Gastroesophageal sphincter (tissue), 4 donors: Measurements from ENCODE around the gene NFE2. TPM values are rescaled to one million over a fixed set of nuclear protein-coding genes. Genes with fewer than 3 reads are reported as not detected.

Source experiments
- ATAC-seq: fragments of 150-250 bp; one replicate; pipeline ENCODE4 v1.9.1; 2016; ENCODE audit warnings: mild to moderate bottlenecking, moderate library complexity
- H3K27ac ChIP-seq, 4 donors: fragments of 200-600 bp; sonication (generic) in 3 of 4; 1 replicate in 3 of 4; 2 replicates in 1 of 4; pipeline ENCODE4 v1.5.1; 2016 to 2019
- H3K27me3 ChIP-seq: fragments of 200-600 bp; sonication (generic); one replicate; pipeline ENCODE4 v1.5.1; 2019
- H3K36me3 ChIP-seq, 2 donors: fragments of 200-600 bp; sonication (generic); one replicate each; pipeline ENCODE4 v1.5.1; 2019; ENCODE audit warnings: control low read depth in 1 of 2
- H3K4me1 ChIP-seq, 3 donors: fragments of 200-600 bp; sonication (generic); 1 replicate in 2 of 3; 2 replicates in 1 of 3; pipeline ENCODE4 v1.5.1; 2016 to 2019; ENCODE audit warnings: control low read depth in 2 of 3
- H3K4me3 ChIP-seq, 2 donors: fragments of 200-600 bp; sonication (generic); one replicate each; pipeline ENCODE4 v1.5.1; 2019; ENCODE audit warnings: mild to moderate bottlenecking in 1 of 2, moderate library complexity in 1 of 2
- H3K9me3 ChIP-seq, 3 donors: fragments of 200-600 bp; sonication (generic); one replicate each; pipeline ENCODE4 v1.5.1; 2017 to 2019; ENCODE audit warnings: control low read depth in 2 of 3
- CTCF ChIP-seq, 4 experiments: fragments of 200-600 bp in 2 of 4; fragments of 450-650 bp in 2 of 4; sonication (generic) in 1 of 4; IDR thresholded peaks; one replicate each; pipeline ENCODE4 v1.5.1; 2017 to 2019; ENCODE audit warnings: antibody characterized with exemption in 4 of 4, mild to moderate bottlenecking in 2 of 4, moderate library complexity in 2 of 4
- EP300 ChIP-seq: sonication (generic); formaldehyde crosslinking; IDR thresholded peaks from one replicate; pipeline ENCODE4 v1.6.1; 2017; ENCODE audit warnings: antibody characterized with exemption, mild to moderate bottlenecking
- POLR2A ChIP-seq, 2 donors: fragments of 450-650 bp; IDR thresholded peaks; one replicate each; pipeline ENCODE4 v1.6.1; 2017; ENCODE audit warnings: antibody characterized with exemption in 2 of 2, mild to moderate bottlenecking in 2 of 2, moderate library complexity in 1 of 2
- POLR2AphosphoS5 ChIP-seq: sonication (generic); formaldehyde crosslinking; IDR thresholded peaks from one replicate; pipeline ENCODE4 v1.6.1; 2017; ENCODE audit warnings: antibody characterized with exemption
- WGBS, 2 donors: methylation state at CpG; one replicate each; pipeline ENCODE4 v1.1.5; 2018; ENCODE audit warnings: low coverage in 1 of 2; 5-methylcytosine and 5-hydroxymethylcytosine counted together
- small RNA-seq, 4 donors: library from RNA; depleted of rRNA; stranded (forward); fragments of <200 nt; gene quantifications; one replicate each; pipeline ENCODE3, GENCODE V24; 2016
- total RNA-seq, 4 donors: library from RNA; depleted of rRNA; stranded (reverse); fragments of >200 nt; gene quantifications; one replicate each; pipeline ENCODE4 v1.1.0, GENCODE V29; 2016

The NFE2 gene
- total RNA-seq, 4 donors from 2014 or later, result 0.37 to 1.6 (median 0.77) TPM; not detected in 1

- no peak for ATAC-seq
- no peak overlapping the region for H3K4me3 ChIP-seq
- WGBS, 2 donors, result 89% methylated on average over 4 of the region's 4 CpGs; no CpG with 5 or more reads in 1 of the 2 donors
- H3K27me3 ChIP-seq, result no peaks in the 10 kb centered on the region
- peaks cover 0 to 78% of the 10 kb centered on the region in 2 donors for H3K36me3 ChIP-seq
- peaks cover 0 to 56% (median 0%) of the 10 kb centered on the region in 3 donors for H3K4me1 ChIP-seq
- no peaks in the 10 kb centered on the region for H3K9me3 ChIP-seq
- no peak for TF ChIP-seq CTCF (IDR thresholded peaks at IDR 0.05)
- no peak for TF ChIP-seq POLR2A (IDR thresholded peaks at IDR 0.05)
- TF ChIP-seq POLR2AphosphoS5, result no peak
- no peak for TF ChIP-seq EP300
- no peak overlapping the region for H3K27ac ChIP-seq
Measured at GRCh38 chr12:54253240-54253639, 47.6 kb downstream of the NFE2 start.

GRCh38 chr12:54251667-54252284 is 49.0 kb downstream of the NFE2 start:
- no peak for ATAC-seq
- Histone ChIP-seq H3K4me3 (no peak overlapping the region), H3K36me3 (peaks cover 0 to 81% of the 10 kb centered on the region in 2 donors), H3K4me1 (peaks cover 0 to 44% (median 0%) of the 10 kb centered on the region in 3 donors), H3K27ac (peak overlapping the region in 1 of 4 donors; percentile 35), H3K27me3 (no peaks in the 10 kb centered on the region), H3K9me3 (no peaks in the 10 kb centered on the region)
- 78 to 85% methylated on average over 1 of the region's 1 CpG for WGBS, 2 donors
- TF ChIP-seq CTCF (IDR thresholded peaks at IDR 0.05) (peak; percentile 52 to 70 (median 63)), POLR2AphosphoS5 (no peak), EP300 (no peak), POLR2A (IDR thresholded peaks at IDR 0.05) (no peak)

DNA sequence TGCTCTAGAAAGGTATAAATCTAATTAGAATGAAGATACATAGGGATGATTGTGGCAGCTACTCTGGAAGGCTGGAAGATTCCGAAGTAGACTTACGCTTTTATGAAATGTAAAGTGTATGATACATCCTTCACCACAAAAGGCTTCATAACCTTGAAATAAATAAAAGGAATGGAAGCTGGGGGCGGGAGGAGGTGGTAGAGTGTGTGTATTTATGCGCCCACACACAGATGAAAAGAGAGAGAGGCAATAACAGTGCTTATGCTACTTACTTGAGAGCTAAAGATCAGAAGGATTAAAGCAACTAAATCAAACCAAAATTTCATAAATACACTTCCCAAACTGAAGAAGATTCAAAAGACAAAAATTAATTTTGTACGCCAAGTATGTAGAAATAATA is 51.3 kb downstream of the NFE2 start:
- Histone ChIP-seq H3K4me1 (peaks cover 0 to 36% (median 0%) of the 10 kb centered on the region in 3 donors), H3K4me3 (no peak overlapping the region), H3K27ac (peak overlapping the region in 1 of 4 donors; percentile 48), H3K36me3 (peaks cover 0 to 79% of the 10 kb centered on the region in 2 donors), H3K9me3 (no peaks in the 10 kb centered on the region), H3K27me3 (no peaks in the 10 kb centered on the region)
- 92% methylated on average over 2 to 5 of the region's 5 CpGs for WGBS, 2 donors
- no peak for ATAC-seq
- TF ChIP-seq EP300, result no peak
- no peak for TF ChIP-seq POLR2AphosphoS5
- no peak for TF ChIP-seq CTCF (IDR thresholded peaks at IDR 0.05)
- no peak for TF ChIP-seq POLR2A (IDR thresholded peaks at IDR 0.05)

- ATAC-seq, result no peak
- Histone ChIP-seq H3K27me3 (no peaks in the 10 kb centered on the region), H3K9me3 (no peaks in the 10 kb centered on the region), H3K4me1 (peaks cover 0 to 22% (median 0%) of the 10 kb centered on the region in 3 donors), H3K36me3 (peaks cover 0 to 93% of the 10 kb centered on the region in 2 donors), H3K4me3 (no peak overlapping the region), H3K27ac (no peak overlapping the region)
- TF ChIP-seq POLR2AphosphoS5, result no peak
- TF ChIP-seq EP300, result no peak
- no peak for TF ChIP-seq POLR2A (IDR thresholded peaks at IDR 0.05)
- no peak for TF ChIP-seq CTCF (IDR thresholded peaks at IDR 0.05)
- 61 to 67% methylated on average over 3 to 6 of the region's 6 CpGs for WGBS, 2 donors
Measured at GRCh38 chr12:54246011-54246641, 54.7 kb downstream of the NFE2 start.

Small RNAs within 50 kb of the gene (small RNA-seq; reads per million reads assigned to genes)
- gene MIR148B, result 19.8 to 55.9 (median 34.1) reads per million in 4 donors
- gene RN7SL390P, result 0 reads per million in 4 donors
- gene RN7SL744P, result 0 reads per million in 4 donors
- gene RNU6-950P, result 0 reads per million in 4 donors

Other genes with a start within 250 kb of the NFE2 start
- 1 to 10 TPM in 3 of 4 donors, under 1 TPM in 1; 0.69 to 5.7 (median 2.7) TPM for gene HOXC4, start 247.2 kb downstream of the NFE2 start, total RNA-seq
- 10 to 100 TPM; 25.3 to 35.8 (median 31.9) TPM for gene SMUG1, start 112.0 kb downstream of the NFE2 start, total RNA-seq
- gene CBX5, start 20.9 kb downstream of the NFE2 start, total RNA-seq, result 10 to 100 TPM; 32.5 to 62.4 (median 49.3) TPM
- gene HNRNPA1, start 20.3 kb downstream of the NFE2 start, total RNA-seq, result 100 to 1,000 TPM; 250 to 459 (median 349) TPM
- gene COPZ1, start 24.1 kb upstream of the NFE2 start, total RNA-seq, result 100 to 1,000 TPM in 1 of 4 donors, 10 to 100 TPM in 3; 47.0 to 138 (median 57.5) TPM
- under 1 TPM in 1 of 4 donors, not detected in 3; 0.54 TPM for gene GPR84, start 63.5 kb upstream of the NFE2 start, total RNA-seq
- gene ZNF385A, start 83.7 kb upstream of the NFE2 start, total RNA-seq, result 10 to 100 TPM in 3 of 4 donors, 1 to 10 TPM in 1; 7.5 to 28.0 (median 19.5) TPM
- 100 to 1,000 TPM; 141 to 908 (median 220) TPM for gene ITGA5, start 118.3 kb upstream of the NFE2 start, total RNA-seq
- gene GTSF1, start 172.6 kb upstream of the NFE2 start, total RNA-seq, result 1 to 10 TPM in 1 of 4 donors, not detected in 3; 1.0 TPM
- 10 to 100 TPM in 3 of 4 donors, 1 to 10 TPM in 1; 5.9 to 19.9 (median 13.8) TPM for gene NCKAP1L, start 196.7 kb upstream of the NFE2 start, total RNA-seq
- gene PDE1B, start 248.6 kb upstream of the NFE2 start, total RNA-seq, result 10 to 100 TPM in 2 of 4 donors, 1 to 10 TPM in 2; 6.3 to 25.4 (median 11.7) TPM